OCI-LY1 (cell line): ENCODE data around the gene NUDT13.

Experiments
- H2AFZ ChIP-seq: fragments of 200-600 bp; sonication (generic), shearing (Covaris generic); 2 replicates; pipeline ENCODE4 v1.6.0; 2014; ENCODE audit warnings: antibody characterized with exemption, mild to moderate bottlenecking, low read length
- H3F3A ChIP-seq: fragments of 200-600 bp; sonication (generic), shearing (Covaris generic); 2 replicates; pipeline ENCODE4 v1.6.0; 2014; ENCODE audit warnings: mild to moderate bottlenecking, antibody characterized with exemption, low read length, moderate library complexity; ENCODE audit not compliant: insufficient read depth
- H3K27ac ChIP-seq: fragments of 200-600 bp; sonication (generic); 2 replicates; pipeline ENCODE4 v1.5.1; 2014; ENCODE audit warnings: low read length, mixed run types, mild to moderate bottlenecking, low read depth; ENCODE audit not compliant: poor library complexity, severe bottlenecking
- H3K27me3 ChIP-seq: fragments of 200-600 bp; sonication (generic); 2 replicates; pipeline ENCODE4 v1.6.0; 2014; ENCODE audit warnings: antibody characterized with exemption, mild to moderate bottlenecking, low read length, moderate library complexity; ENCODE audit not compliant: insufficient read depth
- H3K36me3 ChIP-seq: fragments of 200-600 bp; sonication (generic); 2 replicates; pipeline ENCODE4 v1.6.1; 2014; ENCODE audit warnings: mild to moderate bottlenecking, antibody characterized with exemption, low read length, moderate library complexity, mixed read lengths; ENCODE audit not compliant: insufficient read depth
- H3K4me1 ChIP-seq: fragments of 200-600 bp; sonication (generic); 2 replicates; pipeline ENCODE4 v1.5.1; 2014; ENCODE audit warnings: mild to moderate bottlenecking, low read length, moderate library complexity; ENCODE audit not compliant: insufficient read depth, severe bottlenecking
- H3K4me2 ChIP-seq: fragments of 200-600 bp; sonication (generic), shearing (Covaris generic); 2 replicates; pipeline ENCODE4 v1.6.1; 2014; ENCODE audit warnings: low read length
- H3K4me3 ChIP-seq: fragments of 200-600 bp; sonication (generic); 2 replicates; pipeline ENCODE4 v1.5.1; 2014; ENCODE audit warnings: low read length, low read depth, mild to moderate bottlenecking, mixed read lengths; ENCODE audit not compliant: poor library complexity, severe bottlenecking
- H3K79me2 ChIP-seq: fragments of 200-600 bp; shearing (Covaris generic); 2 replicates; pipeline ENCODE4 v1.6.1; 2016; ENCODE audit warnings: mixed run types, low read length, mixed read lengths; ENCODE audit not compliant: insufficient read depth
- H3K9ac ChIP-seq: fragments of 200-600 bp; sonication (generic), shearing (Covaris generic); 2 replicates; pipeline ENCODE4 v1.6.1; 2014; ENCODE audit warnings: mild to moderate bottlenecking, low read length, mixed read lengths
- H3K9me2 ChIP-seq: fragments of 200-600 bp; sonication (generic), shearing (Covaris generic); 2 replicates; pipeline ENCODE4 v1.6.1; 2014; ENCODE audit warnings: low read depth, mild to moderate bottlenecking, low read length, mixed read lengths
- H3K9me3 ChIP-seq: fragments of 200-600 bp; shearing (Covaris generic); 2 replicates; pipeline ENCODE4 v1.6.1; 2014; ENCODE audit warnings: low read length, mixed read lengths
- H4K20me1 ChIP-seq: fragments of 200-600 bp; sonication (generic), shearing (Covaris generic); 2 replicates; pipeline ENCODE4 v1.6.0; 2016; ENCODE audit warnings: mild to moderate bottlenecking, low read length; ENCODE audit not compliant: insufficient read depth
- CTCF ChIP-seq: fragments of 200-600 bp; sonication (generic), shearing (Covaris generic); IDR thresholded peaks from 2 replicates; pipeline ENCODE4 v1.5.1; 2017; ENCODE audit warnings: mild to moderate bottlenecking, antibody characterized with exemption, low read length, moderate library complexity, mixed read lengths
- EZH2 ChIP-seq: fragments of 200-600 bp; sonication (generic), shearing (Covaris generic); IDR thresholded peaks from 2 replicates; pipeline ENCODE4 v1.8.0; 2017; ENCODE audit warnings: borderline replicate concordance, mixed run types, mild to moderate bottlenecking, antibody characterized with exemption, low read length, moderate library complexity, mixed read lengths

The NUDT13 gene

GRCh38 chr10:73161079-73161478 is 50.8 kb downstream of the NUDT13 start:
- Histone ChIP-seq H3K36me3 (peaks cover 55% of the 10 kb centered on the region), H3K4me3 (no peak overlapping the region), H2AFZ (no peak overlapping the region), H4K20me1 (no peaks in the 10 kb centered on the region), H3F3A (peaks cover 3% of the 10 kb centered on the region; the same call in 1 of the 2 replicates), H3K27ac (no peak overlapping the region), H3K9ac (no peak overlapping the region), H3K9me2 (no peaks in the 10 kb centered on the region), H3K27me3 (no peaks in the 10 kb centered on the region), H3K4me1 (peaks cover 2% of the 10 kb centered on the region), H3K9me3 (no peaks in the 10 kb centered on the region), H3K79me2 (peaks cover 41% of the 10 kb centered on the region), H3K4me2 (no peak overlapping the region)
- TF ChIP-seq EZH2 (no peak), CTCF (no peak)

- no peak overlapping the region for H2AFZ ChIP-seq
- no peak overlapping the region for H3K4me2 ChIP-seq
- no peak overlapping the region for H3K9ac ChIP-seq
- no peaks in the 10 kb centered on the region for H3K27me3 ChIP-seq
- H3K9me3 ChIP-seq: no peaks in the 10 kb centered on the region
- H3K36me3 ChIP-seq: peaks cover 51% of the 10 kb centered on the region
- no peak overlapping the region for H3K4me3 ChIP-seq
- peaks cover 45% of the 10 kb centered on the region for H3K79me2 ChIP-seq
- H3F3A ChIP-seq: 0 out of 2 replicates have a peak, but pooled peaks cover under 1% of the 10 kb centered on the region
- H4K20me1 ChIP-seq: no peaks in the 10 kb centered on the region
- no peak overlapping the region for H3K27ac ChIP-seq
- peaks cover 7% of the 10 kb centered on the region for H3K4me1 ChIP-seq
- no peaks in the 10 kb centered on the region for H3K9me2 ChIP-seq
- TF ChIP-seq CTCF (no peak), EZH2 (no peak)
These were observed 51.4 kb downstream of the NUDT13 start for GRCh38 chr10:73161662-73162061.

GRCh38 chr10:73163096-73163495 is 52.8 kb downstream of the NUDT13 start:
- Histone ChIP-seq H3K27ac (no peak overlapping the region), H4K20me1 (no peaks in the 10 kb centered on the region), H3K9me2 (no peaks in the 10 kb centered on the region), H3K9ac (no peak overlapping the region), H3K4me3 (no peak overlapping the region), H3K36me3 (peaks cover 47% of the 10 kb centered on the region), H2AFZ (no peak overlapping the region), H3K27me3 (no peaks in the 10 kb centered on the region), H3K79me2 (peaks cover 56% of the 10 kb centered on the region), H3F3A (no peaks in the 10 kb centered on the region), H3K4me1 (peaks cover 16% of the 10 kb centered on the region), H3K4me2 (no peak overlapping the region), H3K9me3 (peaks cover 4% of the 10 kb centered on the region; the same call in 1 of the 2 replicates)
- TF ChIP-seq CTCF (no peak), EZH2 (no peak)
